ENCODE data around the gene GLB1L3. TPM values are rescaled to one million over a fixed set of nuclear protein-coding genes. Genes with fewer than 3 reads are reported as not detected.

Gene GLB1L3
- total RNA-seq, 1 donor from 2014 or later, result not detected

GRCh38 chr11:134272381-134273316, 3.5 kb upstream of the GLB1L3 start:
- H3K27ac Mint-ChIP-seq, result peak overlapping the region; percentile 32

DNA sequence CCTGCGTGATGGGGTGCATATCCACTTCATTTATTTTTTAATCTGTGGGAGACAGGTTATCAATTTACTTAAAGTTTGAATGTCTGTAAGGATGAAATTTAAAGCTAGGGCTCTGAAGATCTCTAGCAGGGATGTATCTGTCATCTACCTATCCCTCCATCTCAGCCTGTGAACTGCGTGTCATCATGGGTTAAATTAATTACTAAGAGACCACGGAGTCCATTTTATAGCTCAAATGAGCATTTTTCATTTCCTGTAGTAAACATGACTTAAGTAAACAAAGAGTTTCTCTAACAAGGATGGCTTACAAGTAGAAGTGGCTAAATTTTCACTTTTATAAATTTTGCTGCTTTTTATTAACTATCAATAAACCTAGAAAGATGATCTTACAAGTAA, 2.9 kb upstream of the GLB1L3 start:
- TF ChIP-seq, protein P1, sequence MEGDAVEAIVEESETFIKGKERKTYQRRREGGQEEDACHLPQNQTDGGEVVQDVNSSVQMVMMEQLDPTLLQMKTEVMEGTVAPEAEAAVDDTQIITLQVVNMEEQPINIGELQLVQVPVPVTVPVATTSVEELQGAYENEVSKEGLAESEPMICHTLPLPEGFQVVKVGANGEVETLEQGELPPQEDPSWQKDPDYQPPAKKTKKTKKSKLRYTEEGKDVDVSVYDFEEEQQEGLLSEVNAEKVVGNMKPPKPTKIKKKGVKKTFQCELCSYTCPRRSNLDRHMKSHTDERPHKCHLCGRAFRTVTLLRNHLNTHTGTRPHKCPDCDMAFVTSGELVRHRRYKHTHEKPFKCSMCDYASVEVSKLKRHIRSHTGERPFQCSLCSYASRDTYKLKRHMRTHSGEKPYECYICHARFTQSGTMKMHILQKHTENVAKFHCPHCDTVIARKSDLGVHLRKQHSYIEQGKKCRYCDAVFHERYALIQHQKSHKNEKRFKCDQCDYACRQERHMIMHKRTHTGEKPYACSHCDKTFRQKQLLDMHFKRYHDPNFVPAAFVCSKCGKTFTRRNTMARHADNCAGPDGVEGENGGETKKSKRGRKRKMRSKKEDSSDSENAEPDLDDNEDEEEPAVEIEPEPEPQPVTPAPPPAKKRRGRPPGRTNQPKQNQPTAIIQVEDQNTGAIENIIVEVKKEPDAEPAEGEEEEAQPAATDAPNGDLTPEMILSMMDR (conservative IDR thresholded peaks at IDR 0.05), result no peak
- Mint-ChIP-seq H3K36me3 (no peaks in the 10 kb centered on the region), H3K4me1 (ENCODE audit: unreplicated experiment) (peaks cover 16% of the 10 kb centered on the region), H3K9me3 (no peaks in the 10 kb centered on the region), H3K4me3 (no peak overlapping the region), H3K27ac (no peak overlapping the region), H3K27me3 (peaks cover 83% of the 10 kb centered on the region)
- DNase-seq (ENCODE audit: extremely low spot score, unreplicated experiment), result no peak

More at GRCh38 chr11:134272381-134273316, 3.5 kb upstream of the GLB1L3 start:
- no peak overlapping the region for H3K4me3 Mint-ChIP-seq
- TF ChIP-seq, protein P1 (conservative IDR thresholded peaks at IDR 0.05), result no peak
- no peaks in the 10 kb centered on the region for H3K36me3 Mint-ChIP-seq
- peaks cover 81% of the 10 kb centered on the region for H3K27me3 Mint-ChIP-seq
- DNase-seq (ENCODE audit: extremely low spot score, unreplicated experiment), result peak; percentile 32
- H3K9me3 Mint-ChIP-seq, result no peaks in the 10 kb centered on the region
- peaks cover 16% of the 10 kb centered on the region for H3K4me1 Mint-ChIP-seq (ENCODE audit: unreplicated experiment)

DNA sequence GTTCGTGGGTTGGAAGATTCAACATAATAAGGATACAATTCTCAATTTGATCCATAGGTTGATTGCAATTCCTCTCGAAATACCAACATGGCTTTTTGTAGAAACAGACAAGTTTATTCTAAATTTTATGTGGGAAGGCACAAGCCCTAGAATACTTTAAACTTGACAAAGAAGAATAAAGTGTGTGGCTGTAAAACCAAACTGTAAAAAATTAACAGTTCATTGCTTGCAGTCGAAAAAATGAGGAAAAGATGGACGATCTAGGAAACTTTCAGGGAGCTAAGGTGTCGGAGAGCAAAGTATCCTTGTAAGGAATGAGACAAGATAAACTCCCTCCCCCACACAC, 1.0 kb upstream of the GLB1L3 start:
- H3K4me1 Mint-ChIP-seq (ENCODE audit: unreplicated experiment), result peaks cover 16% of the 10 kb centered on the region
- no peaks in the 10 kb centered on the region for H3K9me3 Mint-ChIP-seq
- no peak for DNase-seq (ENCODE audit: extremely low spot score, unreplicated experiment)
- no peaks in the 10 kb centered on the region for H3K36me3 Mint-ChIP-seq
- H3K4me3 Mint-ChIP-seq, result peak overlapping the region; percentile 67
- TF ChIP-seq, protein P1 (conservative IDR thresholded peaks at IDR 0.05), result no peak
- no peak overlapping the region for H3K27ac Mint-ChIP-seq
- H3K27me3 Mint-ChIP-seq, result peaks cover 92% of the 10 kb centered on the region

DNA sequence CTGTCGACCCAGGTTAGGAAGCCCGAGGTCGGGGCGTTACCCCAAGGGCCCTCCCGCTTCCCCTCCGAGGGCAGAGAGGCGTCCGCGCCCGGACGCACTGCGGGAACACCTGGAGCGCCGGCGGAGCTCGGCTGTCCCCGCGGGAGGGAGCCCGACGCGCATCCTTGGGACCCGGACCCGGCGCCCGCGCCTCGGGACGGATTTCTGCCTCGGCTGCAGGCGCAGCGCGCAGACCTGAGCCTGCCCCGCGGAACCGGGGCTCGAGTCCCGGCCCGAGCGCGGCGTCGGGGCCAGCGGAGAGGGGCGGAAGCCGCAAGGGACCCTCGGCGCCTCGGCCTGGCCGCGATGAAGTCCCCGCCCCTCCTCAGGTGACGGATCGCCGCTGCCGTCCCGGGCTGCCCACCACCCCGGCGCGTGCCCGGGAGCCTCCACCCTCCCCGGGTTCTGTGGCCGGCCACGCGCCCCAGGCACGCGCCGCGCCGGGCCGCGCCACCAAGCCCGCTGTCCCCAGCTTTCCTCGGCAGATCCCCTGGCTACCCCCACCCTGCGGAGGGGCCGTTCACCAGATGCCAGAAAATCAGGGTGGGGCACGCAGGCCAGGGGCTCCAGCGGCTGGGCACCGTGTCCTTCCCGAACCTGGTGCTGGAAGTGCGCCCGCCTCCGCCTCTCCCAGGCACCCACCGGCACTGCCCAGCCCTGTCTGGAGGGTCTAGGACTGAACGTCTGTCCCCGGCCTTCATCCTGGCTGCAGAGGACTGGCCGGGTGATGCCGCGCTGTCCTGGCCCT, 410 bp downstream of the GLB1L3 start:
- Mint-ChIP-seq H3K9me3 (no peaks in the 10 kb centered on the region), H3K4me3 (peak overlapping the region; percentile 86), H3K27ac (no peak overlapping the region), H3K4me1 (ENCODE audit: unreplicated experiment) (peaks cover 16% of the 10 kb centered on the region), H3K27me3 (peaks cover 90% of the 10 kb centered on the region), H3K36me3 (no peaks in the 10 kb centered on the region)
- DNase-seq (ENCODE audit: extremely low spot score, unreplicated experiment), result peak; percentile 69
- TF ChIP-seq, protein P1 (conservative IDR thresholded peaks at IDR 0.05), result peak; percentile 9

DNA sequence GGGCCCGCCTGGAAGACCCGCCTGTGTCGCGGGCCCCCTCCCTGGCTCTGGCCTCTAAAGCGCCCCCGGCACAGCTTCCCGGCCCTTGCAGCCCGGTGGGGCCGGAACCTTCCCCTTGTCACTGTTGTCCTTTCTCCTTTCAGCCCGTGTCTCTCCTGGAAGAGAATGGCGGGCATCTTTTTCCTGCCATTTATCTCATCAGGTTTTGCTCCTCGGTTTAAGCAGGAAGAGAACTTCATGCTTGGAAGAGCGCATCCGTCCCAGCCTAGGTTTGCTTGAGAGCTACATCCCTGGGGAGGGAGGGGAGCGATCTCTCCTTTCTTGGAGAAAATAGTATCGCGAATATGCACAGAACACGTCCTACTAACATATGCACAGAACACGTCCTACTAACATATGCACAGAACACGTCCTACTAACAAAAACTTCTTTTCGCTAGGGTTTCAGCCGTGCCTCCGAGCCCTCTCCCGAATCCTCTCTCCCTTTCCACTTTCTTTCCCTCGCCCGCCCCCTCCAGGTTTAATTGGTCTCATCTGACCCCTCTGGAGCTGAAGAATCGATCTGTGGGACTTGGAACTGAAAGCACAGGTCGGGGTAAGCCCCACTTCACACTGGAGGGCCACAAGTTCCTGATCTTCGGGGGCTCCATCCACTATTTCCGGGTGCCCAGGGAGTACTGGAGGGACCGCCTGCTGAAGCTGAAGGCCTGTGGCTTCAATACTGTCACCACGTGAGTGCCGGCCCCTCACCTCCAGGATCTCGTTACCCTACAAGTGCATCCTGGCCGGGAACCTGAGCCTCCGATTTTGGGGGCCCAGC, 1.2 kb downstream of the GLB1L3 start:
- no peaks in the 10 kb centered on the region for H3K36me3 Mint-ChIP-seq
- H3K27me3 Mint-ChIP-seq, result peaks cover 83% of the 10 kb centered on the region
- peak; percentile 53 for DNase-seq (ENCODE audit: extremely low spot score, unreplicated experiment)
- H3K4me3 Mint-ChIP-seq, result peak overlapping the region; percentile 86
- H3K9me3 Mint-ChIP-seq, result no peaks in the 10 kb centered on the region
- TF ChIP-seq, protein P1 (conservative IDR thresholded peaks at IDR 0.05), result no peak
- H3K27ac Mint-ChIP-seq, result no peak overlapping the region
- peaks cover 16% of the 10 kb centered on the region for H3K4me1 Mint-ChIP-seq (ENCODE audit: unreplicated experiment)

Measured in type B pancreatic cell (in vitro differentiated cells).